GM12872 (cell line): ENCODE data around the gene CD300LF.

Experiments used
- CTCF ChIP-seq: IDR thresholded peaks from 3 replicates; pipeline ENCODE4 v1.5.1; 2011; ENCODE audit warnings: low read depth, mild to moderate bottlenecking, low read length, moderate library complexity; ENCODE audit not compliant: insufficient read depth

The CD300LF gene

GRCh38 chr17:74728033-74728701, 15.4 kb upstream of the CD300LF start:
- no peak for TF ChIP-seq CTCF

GRCh38 chr17:74725111-74725510, 12.4 kb upstream of the CD300LF start:
- no peak for TF ChIP-seq CTCF

- TF ChIP-seq CTCF = no peak
Measured at GRCh38 chr17:74723891-74724290, 11.2 kb upstream of the CD300LF start.

- TF ChIP-seq CTCF = no peak
Measured at GRCh38 chr17:74722782-74723181, 10.1 kb upstream of the CD300LF start.

- no peak for TF ChIP-seq CTCF
Measured at GRCh38 chr17:74720506-74720905, 7.8 kb upstream of the CD300LF start.

- no peak for TF ChIP-seq CTCF
Measured at GRCh38 chr17:74715144-74715543, 2.4 kb upstream of the CD300LF start.

GRCh38 chr17:74713171-74713755, 540 bp upstream of the CD300LF start:
- no peak for TF ChIP-seq CTCF
